H1 (cell line): ENCODE data around the gene RAP2A. TPM values are rescaled to one million over a fixed set of nuclear protein-coding genes. Genes with fewer than 3 reads are reported as not detected.
A peak's percentile ranks its signal among the peaks of the same experiment; 100 is the strongest.

Experiments used
- BACH1 ChIP-seq: IDR thresholded peaks from 2 replicates; pipeline ENCODE4 v1.6.1; 2012; ENCODE audit warnings: low read length, improper control_type of control experiment
- CEBPB ChIP-seq: IDR thresholded peaks from 2 replicates; pipeline ENCODE4 v1.6.1; 2012; ENCODE audit warnings: low read depth, low read length
- CHD7 ChIP-seq: fragments of 300-600 bp; sonication (generic); IDR thresholded peaks from 2 replicates; pipeline ENCODE4 v1.7.1; 2012; ENCODE audit warnings: low read length, moderate library complexity, mild to moderate bottlenecking, inconsistent platforms; ENCODE audit not compliant: insufficient replicate concordance
- JUND ChIP-seq: IDR thresholded peaks from 2 replicates; pipeline ENCODE4 v1.6.1; 2011; ENCODE audit warnings: mild to moderate bottlenecking, improper control_type of control experiment, low read length
- KDM5A ChIP-seq: fragments of 200-600 bp; IDR thresholded peaks from 2 replicates; pipeline ENCODE4 v1.7.1; 2012; ENCODE audit warnings: mild to moderate bottlenecking, low read length, inconsistent platforms, mixed read lengths
- NRF1 ChIP-seq: IDR thresholded peaks from 2 replicates; pipeline ENCODE4 v1.6.1; 2011; ENCODE audit warnings: mild to moderate bottlenecking, low read depth, low read length, improper control_type of control experiment
- PHF8 ChIP-seq: fragments of 200-600 bp; sonication (generic); conservative IDR thresholded peaks from 2 replicates; pipeline ENCODE4 v1.7.1; 2012; ENCODE audit warnings: low read depth, mild to moderate bottlenecking, inconsistent platforms, low read length, moderate library complexity
- POU5F1 ChIP-seq: IDR thresholded peaks from 2 replicates; pipeline ENCODE4 v1.6.1; 2011; ENCODE audit warnings: low read depth, mild to moderate bottlenecking, low read length, moderate library complexity
- RFX5 ChIP-seq: IDR thresholded peaks from 2 replicates; pipeline ENCODE4 v1.6.1; 2011; ENCODE audit warnings: low read depth, low read length, improper control_type of control experiment, borderline replicate concordance
- TBP ChIP-seq: IDR thresholded peaks from 2 replicates; pipeline ENCODE4 v1.6.1; 2011; ENCODE audit warnings: low read depth, low read length, improper control_type of control experiment
- polyA plus RNA-seq, 7 experiments: library from polyadenylated mRNA; depleted of rRNA in 3 of 7; stranded (reverse) in 5 of 7; unstranded in 2 of 7; fragments of >200 nt in 5 of 7; fragments of 200-250 nt in 2 of 7; gene quantifications; 1 replicate in 5 of 7; 2 replicates in 1 of 7; 4 replicates in 1 of 7; pipeline versions ENCODE4 v1.2.1 to v1.2.3, GENCODE V29; 2011 to 2013; ENCODE audit warnings: missing spikeins in 2 of 7, mixed read lengths in 2 of 7
- total RNA-seq: library from RNA; stranded (reverse); fragmentation: NEBNext Ultra II Directional; extraction: Animal tissue kit (Norgen Biotek cat#: 25700); gene quantifications from 2 replicates; pipeline ENCODE4 v1.2.1, GENCODE V29; 2021
- TF ChIP-seq, protein P1 (sequence below): IDR thresholded peaks from 2 replicates; pipeline ENCODE4 v1.6.1; 2012; ENCODE audit warnings: inconsistent platforms

Gene RAP2A
- total and polyA plus RNA-seq, 2 of the 8 experiments (the other 6 are each of a cell fraction or from before 2014, with no cell fraction given) = 8.4 to 43.4 TPM

DNA sequence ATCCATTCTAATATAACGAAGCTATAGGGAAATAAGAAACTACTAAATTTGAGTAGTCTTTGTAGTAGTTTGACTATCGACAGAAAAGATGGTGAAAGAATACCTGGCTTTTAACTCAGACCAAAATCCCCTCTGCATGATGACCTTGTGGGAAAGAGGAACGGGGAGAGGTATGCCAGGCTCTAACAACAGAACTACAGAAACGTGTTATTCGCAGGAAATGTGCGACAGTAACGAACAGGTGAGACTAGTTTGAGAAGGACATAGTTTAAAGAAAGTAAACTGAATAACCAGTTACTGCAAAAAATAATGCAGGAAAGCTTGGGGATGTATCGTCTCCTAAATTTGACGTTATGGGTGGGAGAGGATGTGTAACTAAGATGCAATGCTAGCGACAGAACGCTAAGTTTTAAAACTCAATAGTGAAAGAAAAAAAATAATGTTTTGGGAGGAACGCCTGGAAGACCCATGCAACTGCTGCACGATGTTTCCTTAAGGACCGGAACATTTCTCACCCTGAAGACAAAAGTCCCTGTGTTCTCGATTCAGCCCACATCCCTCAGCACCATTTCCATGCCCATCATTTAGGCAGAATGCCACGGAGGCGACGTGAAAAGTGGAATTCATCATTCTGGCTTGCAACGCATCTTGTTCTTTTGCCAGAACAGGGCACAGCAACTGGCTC is 1.6 kb upstream of the RAP2A start (continued):
- TF ChIP-seq CHD7 = no peak
- no peak for TF ChIP-seq JUND
- TF ChIP-seq NRF1 = no peak
- no peak; the same call in 1 of the 2 replicates for TF ChIP-seq KDM5A
- TF ChIP-seq PHF8 = peak; percentile 69
- TF ChIP-seq BACH1 = no peak
- TF ChIP-seq, protein P1, sequence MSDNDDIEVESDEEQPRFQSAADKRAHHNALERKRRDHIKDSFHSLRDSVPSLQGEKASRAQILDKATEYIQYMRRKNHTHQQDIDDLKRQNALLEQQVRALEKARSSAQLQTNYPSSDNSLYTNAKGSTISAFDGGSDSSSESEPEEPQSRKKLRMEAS = no peak
- TF ChIP-seq CEBPB = no peak
- TF ChIP-seq TBP = no peak
- TF ChIP-seq POU5F1 = no peak
- TF ChIP-seq RFX5 = no peak
